K562 (cell line): ENCODE results near the gene USP17L11.
"Not testable (repeated sequence)": the region's sequence is repeated elsewhere in the genome, so short reads cannot be mapped to it uniquely, and the experiment has no call there.

Source experiments
- CHD4 ChIP-seq: fragments of 200-600 bp; sonication (generic); IDR thresholded peaks from 3 replicates; pipeline ENCODE4 v1.6.1; 2012; ENCODE audit warnings: low read depth, mild to moderate bottlenecking, mixed read lengths, low read length, inconsistent platforms; ENCODE audit not compliant: insufficient read depth, insufficient replicate concordance, poor library complexity, severe bottlenecking
- CREB1 ChIP-seq, 2 experiments: sonication (generic) in 1 of 2; formaldehyde crosslinking in 1 of 2; IDR thresholded peaks; 2 replicates each; pipeline versions ENCODE4 v1.6.1 to v1.8.0; 2012 to 2022; ENCODE audit warnings: inconsistent platforms in 1 of 2, mild to moderate bottlenecking in 1 of 2, missing genetic modification reagents in 1 of 2, moderate library complexity in 1 of 2
- CTCF ChIP-seq, 3 experiments: IDR thresholded peaks in 2 of 3; conservative IDR thresholded peaks in 1 of 3; 2 replicates each; pipeline ENCODE4 v1.5.1; 2011 to 2012; ENCODE audit warnings: low read length in 3 of 3, mild to moderate bottlenecking in 3 of 3, control low read depth in 2 of 3, improper control_type of control experiment in 1 of 3, inconsistent platforms in 1 of 3, low read depth in 1 of 3, mixed read lengths in 1 of 3, moderate library complexity in 1 of 3; ENCODE audit not compliant: insufficient read depth in 2 of 3
- EZH2 ChIP-seq: IDR thresholded peaks from 2 replicates; pipeline ENCODE4 v1.6.1; 2012; ENCODE audit warnings: low read depth, mild to moderate bottlenecking, inconsistent platforms, low read length, borderline replicate concordance
- GTF2E2 ChIP-seq: fragments of 200-800 bp; sonication (Bioruptor generic); IDR thresholded peaks from 2 replicates; pipeline ENCODE4 v1.6.1; 2016; ENCODE audit warnings: missing genetic modification characterization, missing compliant biosample characterization
- MAX ChIP-seq: sonication (generic); formaldehyde crosslinking; IDR thresholded peaks from 2 replicates; pipeline ENCODE4 v1.9.0; 2022; ENCODE audit warnings: mild to moderate bottlenecking, missing genetic modification reagents
- MCM3 ChIP-seq: fragments of 450-650 bp; IDR thresholded peaks from 2 replicates; pipeline ENCODE4 v1.6.1; 2016
- NFE2L1 ChIP-seq: fragments of 450-650 bp; IDR thresholded peaks from 2 replicates; pipeline ENCODE4 v1.6.1; 2016; ENCODE audit warnings: missing genetic modification characterization, low read depth, mild to moderate bottlenecking, missing compliant biosample characterization, moderate library complexity, borderline replicate concordance
- NR2F6 ChIP-seq: fragments of 450-650 bp; formaldehyde crosslinking; IDR thresholded peaks from 2 replicates; pipeline ENCODE4 v1.4.0; 2020; ENCODE audit warnings: mild to moderate bottlenecking
- POLR2A ChIP-seq: fragments of 450-650 bp; conservative IDR thresholded peaks from 2 replicates; pipeline ENCODE4 v1.6.1; 2016
- POLR2AphosphoS2 ChIP-seq: IDR thresholded peaks from 2 replicates; pipeline ENCODE4 v1.6.1; 2012; ENCODE audit warnings: low read length, improper control_type of control experiment
- REST ChIP-seq, 2 experiments: fragments of 450-650 bp; formaldehyde crosslinking in 1 of 2; IDR thresholded peaks; 2 replicates each; pipeline versions ENCODE4 v1.4.0 to v1.6.1; 2014 to 2020; ENCODE audit warnings: mild to moderate bottlenecking in 2 of 2, borderline replicate concordance in 1 of 2, low read depth in 1 of 2
- ZFX ChIP-seq: sonication (generic); formaldehyde crosslinking; IDR thresholded peaks from 2 replicates; pipeline ENCODE4 v1.8.0; 2022; ENCODE audit warnings: mild to moderate bottlenecking, missing genetic modification reagents, moderate library complexity

GRCh38 chr4:9262572-9262971 is 47.4 kb downstream of the USP17L11 start, which contains the start of gene USP17L21:
- TF ChIP-seq CHD4; MCM3; EZH2; MAX (CRISPR knock-in tag); POLR2A; GTF2E2 (tag); NFE2L1 (tag); POLR2AphosphoS2; NR2F6 (CRISPR knock-in tag); CTCF (IDR thresholded peaks at IDR 0.05 in 2 of 3, conservative IDR thresholded peaks at IDR 0.05 in 1 of 3; ENCODE audit: insufficient read depth in 2 of 3, low read depth in 1 of 3, low read length in 3 of 3); ZFX (CRISPR knock-in tag); REST (IDR thresholded peaks at IDR 0.05; ENCODE audit: borderline replicate concordance); REST (CRISPR knock-in tag; IDR thresholded peaks at IDR 0.05; ENCODE audit: low read depth); CREB1 (IDR thresholded peaks at IDR 0.05); CREB1 (CRISPR knock-in tag; IDR thresholded peaks at IDR 0.05): not testable (repeated sequence)
